Activated CD8-positive, alpha-beta T cell treated with anti-CD3 and anti-CD28 coated beads for 36 hours (primary cell): ENCODE measurements around the gene INTS15. TPM values are rescaled to one million over a fixed set of nuclear protein-coding genes. Genes with fewer than 3 reads are reported as not detected.

ENCODE experiments used
- ATAC-seq: fragments of 200-7000 bp; cut with Tn5 transposase; one replicate; pipeline ENCODE4 v1.10.0; 2021; ENCODE audit warnings: mild to moderate bottlenecking, moderate library complexity
- CTCF ChIA-PET: fragments of 350-600 bp; sonication (Branson Sonifier 250); formaldehyde crosslinking; loops from one replicate; lab custom pipeline; 2021; ENCODE audit warnings: antibody characterized with exemption; lab: Charles Lee
- POLR2A ChIA-PET: fragments of 350-600 bp; sonication (Branson Sonifier 250); formaldehyde crosslinking; loops from one replicate; lab custom pipeline; 2021; ENCODE audit warnings: antibody characterized with exemption; lab: Charles Lee
- DNase-seq: peaks from one replicate; pipeline ENCODE4 v3.0.0-alpha.2; 2020
- H3K27ac Mint-ChIP-seq: one replicate; pipeline ENCODE4 v1.8.0; 2021; ENCODE audit warnings: mild to moderate bottlenecking, mixed read lengths
- H3K27me3 Mint-ChIP-seq: one replicate; pipeline ENCODE4 v1.8.0; 2021; ENCODE audit warnings: mixed read lengths
- H3K36me3 Mint-ChIP-seq: one replicate; pipeline ENCODE4 v1.8.0; 2021; ENCODE audit warnings: low read depth, mixed read lengths
- H3K4me1 Mint-ChIP-seq: one replicate; pipeline ENCODE4 v1.8.0; 2021; ENCODE audit warnings: low read depth, mixed read lengths
- H3K4me3 Mint-ChIP-seq: one replicate; pipeline ENCODE4 v1.8.0; 2021; ENCODE audit warnings: mild to moderate bottlenecking, moderate library complexity, mixed read lengths
- H3K9me3 Mint-ChIP-seq: one replicate; pipeline ENCODE4 v1.8.0; 2021; ENCODE audit warnings: mixed read lengths
- intact Hi-C: fragments of 100-400 bp; cut with micrococcal nuclease; formaldehyde crosslinking; loops from one replicate; pipeline ENCODE4 v1.10.0; 2022
- total RNA-seq, 2 experiments: library from RNA; stranded (reverse); gene quantifications; one replicate each; pipeline ENCODE4 v1.2.3, GENCODE V29; 2021
- TF ChIP-seq, protein P1 (sequence below): fragments of 200-600 bp; IDR thresholded peaks from one replicate; pipeline ENCODE4 v1.8.0; 2022; ENCODE audit warnings: antibody characterized with exemption, mild to moderate bottlenecking

The INTS15 gene
- total RNA-seq, 2 experiments from 2014 or later = 26.8 to 29.8 TPM

DNA sequence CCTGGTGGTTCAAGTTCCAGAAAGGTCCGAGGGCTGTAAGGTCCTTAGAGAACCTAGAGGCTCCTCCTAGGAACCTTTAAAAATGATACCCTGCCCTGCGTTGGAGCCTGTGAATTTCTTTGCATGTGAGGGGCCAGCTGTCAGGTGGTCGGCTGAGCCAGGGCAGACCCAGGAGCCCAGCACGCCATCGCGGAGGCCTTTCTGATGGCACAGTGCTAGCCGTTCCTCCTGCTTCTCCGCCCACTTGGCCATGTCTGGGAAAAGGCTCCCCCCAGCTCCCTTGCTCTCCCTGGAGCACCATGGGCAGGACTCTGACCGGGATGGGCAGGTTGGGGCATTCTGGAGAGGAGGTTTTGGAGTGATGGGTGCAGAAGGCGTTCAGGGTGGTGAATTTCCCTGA is 54.9 kb downstream of the INTS15 start:
- intact Hi-C loops = no loop called here
- POLR2A ChIA-PET = interaction anchor here (1.0 kb wide), 1 partner anchor 10 kb away, joined by 3 read pairs; no protein-coding TSS in a partner anchor
- peaks cover 35% of the 10 kb centered on the region for H3K36me3 Mint-ChIP-seq
- DNase-seq = no peak
- CTCF ChIA-PET = no interaction called here
- H3K9me3 Mint-ChIP-seq = peaks cover 3% of the 10 kb centered on the region
- H3K4me1 Mint-ChIP-seq = peaks cover 6% of the 10 kb centered on the region
- no peak for ATAC-seq
- no peak overlapping the region for H3K4me3 Mint-ChIP-seq
- no peak overlapping the region for H3K27ac Mint-ChIP-seq
- H3K27me3 Mint-ChIP-seq = no peaks in the 10 kb centered on the region
- TF ChIP-seq, protein P1, sequence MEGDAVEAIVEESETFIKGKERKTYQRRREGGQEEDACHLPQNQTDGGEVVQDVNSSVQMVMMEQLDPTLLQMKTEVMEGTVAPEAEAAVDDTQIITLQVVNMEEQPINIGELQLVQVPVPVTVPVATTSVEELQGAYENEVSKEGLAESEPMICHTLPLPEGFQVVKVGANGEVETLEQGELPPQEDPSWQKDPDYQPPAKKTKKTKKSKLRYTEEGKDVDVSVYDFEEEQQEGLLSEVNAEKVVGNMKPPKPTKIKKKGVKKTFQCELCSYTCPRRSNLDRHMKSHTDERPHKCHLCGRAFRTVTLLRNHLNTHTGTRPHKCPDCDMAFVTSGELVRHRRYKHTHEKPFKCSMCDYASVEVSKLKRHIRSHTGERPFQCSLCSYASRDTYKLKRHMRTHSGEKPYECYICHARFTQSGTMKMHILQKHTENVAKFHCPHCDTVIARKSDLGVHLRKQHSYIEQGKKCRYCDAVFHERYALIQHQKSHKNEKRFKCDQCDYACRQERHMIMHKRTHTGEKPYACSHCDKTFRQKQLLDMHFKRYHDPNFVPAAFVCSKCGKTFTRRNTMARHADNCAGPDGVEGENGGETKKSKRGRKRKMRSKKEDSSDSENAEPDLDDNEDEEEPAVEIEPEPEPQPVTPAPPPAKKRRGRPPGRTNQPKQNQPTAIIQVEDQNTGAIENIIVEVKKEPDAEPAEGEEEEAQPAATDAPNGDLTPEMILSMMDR = no peak

GRCh38 chr7:6646465-6646864 is 56.6 kb downstream of the INTS15 start:
- ATAC-seq = no peak
- TF ChIP-seq, protein P1 = no peak
- H3K36me3 Mint-ChIP-seq = peaks cover 42% of the 10 kb centered on the region
- no peaks in the 10 kb centered on the region for H3K4me1 Mint-ChIP-seq
- CTCF ChIA-PET = no interaction called here
- H3K4me3 Mint-ChIP-seq = no peak overlapping the region
- intact Hi-C loops = no loop called here
- POLR2A ChIA-PET = interaction anchor here (0.6 kb wide), 1 partner anchor 88 kb away, joined by 3 read pairs; no protein-coding TSS in a partner anchor
- H3K9me3 Mint-ChIP-seq = peaks cover 9% of the 10 kb centered on the region
- H3K27ac Mint-ChIP-seq = no peak overlapping the region
- DNase-seq = no peak
- no peaks in the 10 kb centered on the region for H3K27me3 Mint-ChIP-seq

DNA sequence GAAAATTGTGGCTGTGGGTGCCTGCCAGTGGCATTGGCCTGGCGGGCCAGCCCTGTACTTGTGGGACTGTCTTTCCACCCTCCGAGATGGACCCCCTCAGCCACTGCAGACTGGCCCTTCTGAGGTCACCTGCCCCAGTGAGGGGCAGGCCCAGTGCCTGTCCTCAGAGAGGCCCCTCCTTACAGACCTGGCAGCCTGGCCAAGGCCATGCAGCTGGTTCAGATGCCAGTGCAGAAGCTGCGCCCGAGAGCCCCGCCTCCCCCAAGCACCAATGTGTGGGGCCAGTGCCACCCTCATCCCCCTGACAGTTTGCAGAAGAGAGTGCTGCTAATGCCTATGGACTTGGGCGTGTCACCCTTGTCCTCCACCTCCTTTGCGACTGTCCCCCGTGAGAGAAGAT is 57.3 kb downstream of the INTS15 start:
- POLR2A ChIA-PET = no interaction called here
- ATAC-seq (no peak), DNase-seq (no peak)
- Mint-ChIP-seq H3K4me1 (no peaks in the 10 kb centered on the region), H3K27me3 (no peaks in the 10 kb centered on the region), H3K27ac (no peak overlapping the region), H3K36me3 (peaks cover 44% of the 10 kb centered on the region), H3K4me3 (no peak overlapping the region), H3K9me3 (peaks cover 9% of the 10 kb centered on the region)
- CTCF ChIA-PET = no interaction called here
- TF ChIP-seq, protein P1 = no peak
- intact Hi-C loops = no loop called here

DNA sequence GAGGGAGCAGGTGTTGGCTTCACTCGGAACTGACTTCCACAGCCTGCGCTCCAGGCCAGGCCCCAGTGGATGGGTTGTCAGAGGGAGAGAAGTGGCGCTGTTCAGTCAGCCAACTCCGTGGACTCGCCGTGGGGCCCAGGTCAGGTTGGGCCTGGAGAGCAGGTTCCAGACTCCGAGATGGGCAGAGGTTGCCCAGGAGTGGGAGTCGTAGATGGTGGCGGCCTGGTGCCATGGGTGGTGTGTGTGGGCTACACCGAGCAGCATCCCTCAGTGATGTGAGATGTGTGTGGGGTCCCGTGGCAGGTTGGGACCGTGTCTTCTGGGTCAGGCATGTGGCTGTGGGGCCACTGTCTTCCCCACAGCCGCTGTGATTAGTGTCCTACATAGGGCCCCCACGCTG is 57.7 kb downstream of the INTS15 start:
- peaks cover 46% of the 10 kb centered on the region for H3K36me3 Mint-ChIP-seq

GRCh38 chr7:6648066-6648814 is 58.4 kb downstream of the INTS15 start:
- CTCF ChIA-PET = no interaction called here
- DNase-seq = no peak
- no peaks in the 10 kb centered on the region for H3K27me3 Mint-ChIP-seq
- H3K9me3 Mint-ChIP-seq = peaks cover 9% of the 10 kb centered on the region
- H3K27ac Mint-ChIP-seq = no peak overlapping the region
- no peak overlapping the region for H3K4me3 Mint-ChIP-seq
- intact Hi-C loops = no loop called here
- H3K4me1 Mint-ChIP-seq = no peaks in the 10 kb centered on the region
- no peak for ATAC-seq
- peaks cover 48% of the 10 kb centered on the region for H3K36me3 Mint-ChIP-seq
- TF ChIP-seq, protein P1 = no peak
- POLR2A ChIA-PET = no interaction called here

More for the DNA sequence above, 57.7 kb downstream of the INTS15 start:
- DNase-seq = no peak
- peaks cover 9% of the 10 kb centered on the region for H3K9me3 Mint-ChIP-seq
- TF ChIP-seq, protein P1 = no peak
- CTCF ChIA-PET = no interaction called here
- intact Hi-C loops = no loop called here
- no peaks in the 10 kb centered on the region for H3K27me3 Mint-ChIP-seq
- no peaks in the 10 kb centered on the region for H3K4me1 Mint-ChIP-seq
- H3K4me3 Mint-ChIP-seq = no peak overlapping the region
- POLR2A ChIA-PET = no interaction called here
- H3K27ac Mint-ChIP-seq = no peak overlapping the region
- ATAC-seq = no peak
